NCI-H1417 (cell line): ENCODE measurements around the gene ATP8B4.
A peak's percentile ranks its signal among the peaks of the same experiment; 100 is the strongest.

Experiments used
- DNase-seq, 3 experiments: peaks; one replicate each; lab custom pipeline; 2025; lab: John Stamatoyannopoulos, UW

ATP8B4 gene

DNA sequence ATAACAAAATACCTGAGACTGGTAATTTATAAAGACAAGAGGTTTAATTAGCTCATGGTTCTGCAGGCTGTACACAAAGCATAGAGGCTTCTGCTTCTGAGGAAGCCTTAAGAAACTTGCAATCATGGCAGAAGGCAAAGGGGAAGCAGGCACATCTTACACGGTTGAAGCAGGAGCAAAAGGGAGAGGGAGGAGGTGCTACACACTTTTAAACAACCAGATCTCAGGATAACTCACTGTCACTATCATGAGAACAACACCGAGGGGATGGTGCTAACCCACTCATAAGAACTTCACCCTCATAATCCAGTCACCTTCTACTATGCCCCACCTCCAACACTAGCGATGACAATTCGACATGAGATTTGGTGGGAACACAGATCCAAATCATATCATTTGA, 54.4 kb downstream of the ATP8B4 start:
- no peak for DNase-seq

- DNase-seq, result peak in 1 of 3 experiments; percentile 34
These were observed 55.8 kb downstream of the ATP8B4 start for GRCh38 chr15:50063226-50063625.

DNA sequence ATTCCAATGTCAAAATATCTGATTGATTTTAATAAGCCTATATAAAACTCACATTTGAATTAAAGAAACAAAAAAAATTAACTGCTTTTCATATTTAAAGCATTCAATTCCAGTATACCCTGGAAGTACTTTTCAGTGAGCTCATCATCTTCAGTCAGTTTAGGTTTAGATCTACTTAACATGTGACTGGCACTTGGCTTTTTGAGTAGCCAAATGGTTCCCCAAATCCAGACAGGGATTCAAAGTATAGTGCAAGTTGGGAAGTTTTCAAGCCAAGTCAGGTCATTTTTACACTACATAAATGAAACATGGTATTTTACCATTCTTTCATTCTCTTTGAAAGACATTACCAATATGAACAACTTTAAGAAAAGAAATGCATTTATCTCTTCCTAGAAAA, 57.5 kb downstream of the ATP8B4 start:
- no peak for DNase-seq

DNA sequence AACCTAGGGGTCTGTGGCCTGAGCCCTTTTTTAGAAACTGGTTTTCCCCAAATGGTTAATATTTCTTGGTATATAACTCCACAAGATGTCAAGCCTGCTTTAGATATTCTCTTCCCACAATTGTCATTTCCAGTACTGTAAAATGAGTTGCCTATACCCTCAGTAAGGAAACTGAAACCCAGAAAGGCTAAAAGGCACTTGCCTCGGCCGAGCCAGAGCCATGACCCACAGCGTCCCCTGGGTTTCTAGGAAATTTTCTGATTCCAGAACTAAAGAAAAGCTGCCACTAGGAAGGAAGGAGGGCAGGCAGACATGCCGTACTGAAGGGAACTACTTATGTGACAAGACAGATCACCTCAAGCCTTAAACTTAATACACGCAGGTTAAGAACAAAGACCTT, 59.1 kb downstream of the ATP8B4 start:
- no peak for DNase-seq

- DNase-seq, result no peak
These were observed 59.7 kb downstream of the ATP8B4 start for GRCh38 chr15:50059203-50059772.

DNA sequence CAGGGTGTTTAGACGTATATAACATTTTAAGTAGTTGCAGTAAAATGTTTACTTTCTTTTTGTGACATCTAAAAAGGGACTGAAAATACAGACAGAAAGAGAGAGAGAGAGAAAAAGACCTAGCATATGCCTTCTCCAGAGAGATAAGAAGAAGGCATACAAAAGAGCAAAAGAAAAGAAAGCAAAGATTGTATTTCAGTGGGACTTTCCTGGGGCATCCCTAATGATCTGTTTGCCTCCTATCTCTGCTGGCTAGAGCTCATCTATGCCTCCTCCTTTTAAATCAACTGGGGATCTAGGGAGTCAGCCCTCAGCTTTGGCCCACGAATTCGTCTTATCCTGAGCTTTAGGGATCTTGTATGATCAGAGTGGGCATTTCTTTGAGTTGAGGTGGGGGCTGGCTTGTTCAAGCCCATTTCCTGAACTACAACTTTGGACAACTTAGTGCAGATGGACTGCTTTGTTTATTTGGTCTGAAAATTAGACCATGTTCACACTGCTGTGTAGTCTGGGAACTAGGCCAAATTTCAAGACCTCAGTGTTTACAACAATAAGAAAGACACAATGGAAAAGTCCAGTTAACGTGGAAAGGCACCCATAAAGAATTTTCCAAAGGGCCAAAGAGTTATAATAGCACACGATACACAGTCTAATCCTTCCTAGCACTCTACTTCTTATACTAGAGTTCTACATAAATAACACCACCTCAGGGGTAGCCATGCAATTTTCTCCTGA, 61.0 kb downstream of the ATP8B4 start:
- peak in 1 of 3 experiments; percentile 41 for DNase-seq

- DNase-seq, result no peak
These were observed 61.8 kb downstream of the ATP8B4 start for GRCh38 chr15:50057196-50057595.

GRCh38 chr15:50055750-50056157, 63.3 kb downstream of the ATP8B4 start:
- no peak for DNase-seq

- DNase-seq, result no peak
These were observed 63.7 kb downstream of the ATP8B4 start for GRCh38 chr15:50055332-50055731.

- no peak for DNase-seq
These were observed 65.8 kb downstream of the ATP8B4 start for GRCh38 chr15:50053055-50053856.

- DNase-seq, result peak; percentile 1 to 62 (median 21)
These were observed 67.1 kb downstream of the ATP8B4 start for GRCh38 chr15:50051811-50052419.

DNA sequence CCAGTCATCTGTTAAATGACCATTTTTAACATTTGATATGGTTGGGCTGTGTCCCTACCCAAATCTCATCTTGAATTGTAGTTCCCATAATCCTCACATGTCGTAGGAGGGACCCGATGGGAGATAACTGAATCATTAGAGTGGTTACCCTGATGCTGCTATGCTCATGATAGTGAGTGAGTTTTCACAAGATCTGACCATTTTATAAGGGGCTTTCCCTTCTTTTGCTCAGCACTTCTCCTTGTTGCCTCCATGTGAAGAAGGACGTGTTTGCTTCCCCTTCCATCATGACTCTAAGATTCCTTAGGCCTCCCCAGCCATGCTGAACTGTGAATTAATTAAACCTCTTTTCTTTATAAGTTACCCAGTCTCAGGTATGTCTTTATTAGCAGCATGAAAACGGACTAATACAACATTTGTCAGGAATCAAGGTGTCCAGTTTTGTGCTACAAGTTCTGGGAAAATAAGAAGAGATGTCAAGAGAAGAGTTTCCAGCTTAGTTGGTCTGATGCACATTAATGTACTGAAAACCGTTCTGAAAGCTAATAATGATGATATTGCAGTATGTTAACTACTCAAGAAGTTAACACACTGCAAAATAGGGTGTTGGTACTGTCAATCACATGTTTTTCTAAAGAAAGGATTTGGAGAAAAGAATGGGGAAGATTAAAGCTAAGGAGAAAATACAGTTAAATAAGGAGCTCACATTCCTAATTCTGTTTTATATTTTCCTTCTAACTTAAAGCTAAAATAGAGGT, 67.9 kb downstream of the ATP8B4 start:
- no peak for DNase-seq

DNA sequence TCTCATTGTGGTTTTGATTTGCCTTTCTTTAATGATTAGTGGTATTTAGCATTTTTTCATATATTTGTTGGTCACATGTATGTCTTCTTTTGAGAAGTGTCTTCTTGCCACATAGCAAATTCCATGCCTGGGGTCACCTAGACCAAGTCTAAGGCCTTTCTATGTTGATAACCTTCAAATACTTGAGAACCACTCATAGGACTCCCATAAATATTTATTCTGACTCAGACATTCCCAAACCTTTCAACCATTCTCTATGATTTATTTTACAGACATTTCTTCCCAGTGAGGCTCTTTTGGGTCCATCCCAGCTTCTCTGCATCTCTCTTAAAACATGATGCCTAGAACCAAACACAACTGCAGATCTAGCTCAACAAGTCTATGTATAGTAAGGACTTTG, 69.2 kb downstream of the ATP8B4 start:
- no peak for DNase-seq

DNA sequence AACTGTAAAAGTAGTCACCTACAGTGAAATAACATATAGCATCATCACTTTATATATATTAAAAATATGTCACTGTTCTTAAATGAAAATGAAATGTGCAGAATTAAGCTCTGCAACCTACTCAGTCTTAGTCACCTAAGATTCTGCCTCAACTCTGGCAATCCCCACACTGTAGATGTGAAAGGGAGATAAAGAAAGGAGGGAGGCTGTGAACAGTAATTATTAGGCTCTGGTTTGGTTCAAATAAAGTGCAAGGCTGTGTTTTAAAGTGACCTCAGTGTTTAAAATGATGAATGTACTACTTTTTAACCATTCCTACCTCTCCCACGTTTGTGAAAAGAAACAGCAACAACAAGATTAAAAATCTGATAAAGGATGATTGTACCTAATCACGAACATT, 72.2 kb downstream of the ATP8B4 start:
- no peak for DNase-seq

DNA sequence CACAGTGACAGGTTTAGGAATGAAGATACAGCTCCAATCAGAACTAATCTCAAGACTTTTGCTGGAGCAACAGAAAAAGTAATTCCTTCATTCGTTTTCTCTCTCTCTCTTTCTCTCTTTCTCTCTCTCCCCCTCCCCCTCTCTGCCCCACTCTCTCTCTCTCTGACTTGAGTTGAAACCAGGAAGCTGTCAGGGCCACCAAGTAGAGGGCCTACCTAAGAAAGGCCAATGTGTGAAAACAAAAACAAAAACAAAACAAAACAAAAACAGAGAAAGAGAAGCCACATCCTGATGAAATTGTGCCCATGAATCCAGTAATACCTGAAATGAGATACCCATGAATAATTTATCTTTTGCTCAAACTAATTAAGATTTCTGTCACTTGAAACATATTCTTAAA, 72.9 kb downstream of the ATP8B4 start:
- DNase-seq, result no peak

DNA sequence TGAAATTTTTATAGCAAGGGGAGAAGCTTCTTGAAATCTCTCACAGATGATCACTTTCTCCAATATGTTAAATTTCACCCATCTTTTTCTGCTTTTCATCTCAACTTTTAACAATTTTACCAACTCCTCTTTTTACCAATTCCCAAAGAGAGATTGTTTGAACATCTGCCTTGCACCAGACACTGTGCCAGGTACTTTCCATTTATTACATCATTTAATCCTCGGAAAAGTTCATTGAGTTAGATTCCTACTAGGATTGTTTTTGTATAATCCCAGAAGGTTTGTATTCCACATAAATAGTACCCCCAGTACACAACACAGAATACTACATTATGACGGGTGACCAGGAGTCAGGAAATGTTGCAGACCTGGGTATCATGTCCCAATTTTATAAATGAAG, 74.1 kb downstream of the ATP8B4 start:
- no peak for DNase-seq

- no peak for DNase-seq
These were observed 74.6 kb downstream of the ATP8B4 start for GRCh38 chr15:50044406-50044805.

DNA sequence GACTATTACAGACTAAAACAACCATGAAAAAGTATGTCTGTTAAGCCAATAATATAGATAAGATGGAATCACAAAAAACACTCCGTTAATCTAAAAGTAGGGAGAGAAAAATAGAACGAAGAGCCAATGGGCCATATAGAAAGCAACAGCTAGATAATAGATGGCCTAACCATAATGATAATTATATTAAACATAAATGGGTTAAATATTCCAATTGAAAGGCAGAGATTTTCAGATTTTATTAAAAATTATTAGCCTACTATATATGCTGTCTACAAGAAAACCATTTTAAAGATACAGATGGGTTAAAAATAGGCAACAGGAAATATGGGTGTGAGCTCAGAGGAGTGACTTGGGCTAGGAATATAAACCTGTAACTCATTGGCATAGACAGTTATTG, 76.3 kb downstream of the ATP8B4 start:
- DNase-seq, result no peak

DNA sequence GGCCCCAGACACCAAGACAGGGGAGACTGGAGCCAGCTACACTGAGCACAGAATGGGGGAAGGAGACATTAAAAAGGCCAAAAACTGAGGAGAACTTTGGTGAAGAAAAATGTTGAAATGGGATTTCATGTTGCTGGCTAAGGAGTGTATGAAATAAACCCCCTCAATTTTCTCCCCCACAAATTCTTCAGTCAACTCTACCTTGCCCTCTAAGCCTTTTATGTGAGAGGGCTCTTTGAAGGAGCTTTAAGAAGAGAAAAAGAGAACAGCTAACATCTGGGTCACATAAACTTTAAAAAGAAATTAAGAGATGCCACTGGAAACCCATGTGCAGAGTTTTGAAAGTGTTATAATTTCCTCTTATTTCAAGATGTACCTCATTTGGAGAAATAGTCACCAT, 88.6 kb downstream of the ATP8B4 start:
- no peak for DNase-seq

DNA sequence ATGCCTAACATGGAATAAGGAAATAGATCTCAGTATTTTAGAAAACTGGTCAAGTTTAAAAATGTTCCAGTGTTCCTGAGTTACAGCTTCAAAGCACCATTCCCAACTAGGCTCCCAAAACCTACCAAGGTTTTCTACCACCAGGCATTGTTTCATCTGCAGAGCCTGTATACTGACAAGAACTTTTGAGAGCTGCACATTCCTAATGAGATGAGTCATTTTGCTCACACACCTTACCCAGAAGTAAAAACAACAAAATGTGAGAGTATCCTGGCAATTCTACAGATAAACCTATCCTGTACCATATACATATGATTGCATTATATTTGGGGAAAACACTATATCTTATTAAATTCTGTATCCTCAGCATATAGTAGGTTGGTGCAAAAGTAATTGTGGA, 90.7 kb downstream of the ATP8B4 start:
- no peak for DNase-seq

- no peak for DNase-seq
These were observed 94.8 kb downstream of the ATP8B4 start for GRCh38 chr15:50024281-50024680.

DNA sequence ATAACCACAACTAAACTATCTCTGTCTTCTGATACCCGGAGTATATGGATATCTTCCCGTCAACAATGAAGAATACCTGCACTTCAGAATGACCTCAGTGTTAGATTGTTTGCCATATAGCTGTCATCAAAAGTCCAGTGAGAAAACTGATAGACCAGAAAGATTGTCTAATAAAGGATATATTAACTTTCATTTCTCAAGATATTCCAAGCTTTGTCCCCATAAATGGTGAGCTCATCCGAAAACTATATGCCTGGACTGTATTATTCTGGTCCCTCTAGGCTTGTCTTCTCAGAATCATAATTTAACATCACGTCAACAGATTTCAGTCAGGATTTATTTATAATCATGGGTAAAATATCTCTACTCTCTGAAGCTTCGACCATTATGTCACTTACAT, 100.5 kb downstream of the ATP8B4 start:
- no peak for DNase-seq
